ENCODE data around the gene TRPT1. TPM values are rescaled to one million over a fixed set of nuclear protein-coding genes. Genes with fewer than 3 reads are reported as not detected.

Gene TRPT1
- total and polyA plus RNA-seq, 2 donors from 2014 or later = 39.2 to 103 TPM

GRCh38 chr11:64241241-64241490, 15.2 kb upstream of the TRPT1 start:
- H3K36me3 ChIP-seq (ENCODE audit: control insufficient read depth in 2 of 3, insufficient read depth in 3 of 3, low read length in 3 of 3) = peaks cover 0 to 18% (median 12%) of the 10 kb centered on the region in 3 donors
- no peaks in the 10 kb centered on the region for H3K27me3 ChIP-seq (ENCODE audit: control insufficient read depth, insufficient read depth, low read length)
- peak overlapping the region; percentile 100 for H3K27ac ChIP-seq (ENCODE audit: low read depth in 2 of 2, low read length in 2 of 2)
- DNase-seq (peak; percentile 99 to 100 (median 100)), FAIRE-seq (no peak)
- H3K4me1 ChIP-seq (ENCODE audit: control insufficient read depth in 2 of 3, insufficient read depth in 2 of 3, low read depth in 1 of 3, low read length in 3 of 3) = peaks cover 0 to 39% (median 23%) of the 10 kb centered on the region in 3 donors
- no peak for TF ChIP-seq CTCF (IDR thresholded peaks at IDR 0.05; ENCODE audit: borderline replicate concordance, extremely low read depth, insufficient read depth)
- H3K4me3 ChIP-seq (ENCODE audit: low read length in 3 of 3) = peak overlapping the region; percentile 42 to 91 (median 53)
- intact Hi-C loops (cut with DNase I) = no loop called here
- no peaks in the 10 kb centered on the region for H3K9me3 ChIP-seq (ENCODE audit: control insufficient read depth in 2 of 3, insufficient read depth in 1 of 3, low read length in 3 of 3)
- H3K9ac ChIP-seq (ENCODE audit: low read length in 3 of 3) = peak overlapping the region in 1 of 3 donors; percentile 100

- intact Hi-C loops (cut with DNase I) = no loop called here
- FAIRE-seq = no peak
- H3K9me3 ChIP-seq (ENCODE audit: control insufficient read depth in 2 of 3, insufficient read depth in 1 of 3, low read length in 3 of 3) = no peaks in the 10 kb centered on the region
- H3K4me1 ChIP-seq (ENCODE audit: control insufficient read depth in 2 of 3, insufficient read depth in 2 of 3, low read depth in 1 of 3, low read length in 3 of 3) = peaks cover 0 to 37% (median 26%) of the 10 kb centered on the region in 3 donors
- peak within 1 kb of the TSS; percentile 100 for H3K27ac ChIP-seq (ENCODE audit: low read depth in 2 of 2, low read length in 2 of 2)
- TF ChIP-seq CTCF (IDR thresholded peaks at IDR 0.05; ENCODE audit: borderline replicate concordance, extremely low read depth, insufficient read depth) = no peak
- DNase-seq = peak; percentile 98 to 100 (median 99)
- no peaks in the 10 kb centered on the region for H3K27me3 ChIP-seq (ENCODE audit: control insufficient read depth, insufficient read depth, low read length)
- H3K9ac ChIP-seq (ENCODE audit: low read length in 3 of 3) = peak within 1 kb of the TSS; percentile 60 to 100 (median 97)
- H3K36me3 ChIP-seq (ENCODE audit: control insufficient read depth in 2 of 3, insufficient read depth in 3 of 3, low read length in 3 of 3) = peaks cover 0 to 18% (median 12%) of the 10 kb centered on the region in 3 donors
- H3K4me3 ChIP-seq (ENCODE audit: low read length in 3 of 3) = peak within 1 kb of the TSS; percentile 53 to 91 (median 79)
These were observed 14.7 kb upstream of the TRPT1 start, which contains the start of gene FKBP2 for GRCh38 chr11:64240435-64241240. FKBP2 (plus strand) TSS chr11:64241095; CDS start chr11:64242388, 1,293 bp downstream.

- peak overlapping the region in 2 of 3 donors; percentile 79 to 91 for H3K4me3 ChIP-seq (ENCODE audit: low read length in 3 of 3)
- no peak for DNase-seq
- H3K36me3 ChIP-seq (ENCODE audit: control insufficient read depth in 2 of 3, insufficient read depth in 3 of 3, low read length in 3 of 3) = peaks cover 0 to 18% (median 12%) of the 10 kb centered on the region in 3 donors
- no peak for FAIRE-seq
- intact Hi-C loops (cut with DNase I) = no loop called here
- no peak for TF ChIP-seq CTCF (IDR thresholded peaks at IDR 0.05; ENCODE audit: borderline replicate concordance, extremely low read depth, insufficient read depth)
- peaks cover 0 to 33% (median 29%) of the 10 kb centered on the region in 3 donors for H3K4me1 ChIP-seq (ENCODE audit: control insufficient read depth in 2 of 3, insufficient read depth in 2 of 3, low read depth in 1 of 3, low read length in 3 of 3)
- H3K9me3 ChIP-seq (ENCODE audit: control insufficient read depth in 2 of 3, insufficient read depth in 1 of 3, low read length in 3 of 3) = no peaks in the 10 kb centered on the region
- peak overlapping the region; percentile 100 for H3K27ac ChIP-seq (ENCODE audit: low read depth in 2 of 2, low read length in 2 of 2)
- H3K9ac ChIP-seq (ENCODE audit: low read length in 3 of 3) = peak overlapping the region in 2 of 3 donors; percentile 97 to 100
- H3K27me3 ChIP-seq (ENCODE audit: control insufficient read depth, insufficient read depth, low read length) = no peaks in the 10 kb centered on the region
These were observed 13.9 kb upstream of the TRPT1 start for GRCh38 chr11:64239662-64240434.
